Loucy (cell line): ENCODE measurements around the gene FGF7.

Source experiments
- H2AFZ ChIP-seq: fragments of 200-600 bp; sonication (generic); 2 replicates; pipeline ENCODE4 v1.6.0; 2016; ENCODE audit warnings: antibody characterized with exemption, mild to moderate bottlenecking, low read length, moderate library complexity
- H3F3A ChIP-seq: fragments of 200-600 bp; 2 replicates; pipeline ENCODE4 v1.6.0; 2016; ENCODE audit warnings: antibody characterized with exemption, low read depth, mild to moderate bottlenecking
- H3K27me3 ChIP-seq: fragments of 200-600 bp; sonication (generic); 2 replicates; pipeline ENCODE4 v1.6.1; 2014; ENCODE audit warnings: low read length, mild to moderate bottlenecking; ENCODE audit not compliant: insufficient read depth, poor library complexity, severe bottlenecking
- H3K36me3 ChIP-seq: fragments of 200-600 bp; sonication (generic); 2 replicates; pipeline ENCODE4 v1.6.1; 2016; ENCODE audit warnings: low read length; ENCODE audit not compliant: insufficient read depth
- H3K4me1 ChIP-seq: fragments of 200-600 bp; sonication (generic); 2 replicates; pipeline ENCODE4 v1.5.1; 2014; ENCODE audit warnings: low read length, mild to moderate bottlenecking; ENCODE audit not compliant: insufficient read depth, poor library complexity, severe bottlenecking
- H3K4me2 ChIP-seq: fragments of 200-600 bp; sonication (generic); 2 replicates; pipeline ENCODE4 v1.6.0; 2014; ENCODE audit warnings: antibody characterized with exemption, low read length, low read depth, mild to moderate bottlenecking; ENCODE audit not compliant: poor library complexity, severe bottlenecking
- H3K4me3 ChIP-seq: fragments of 200-600 bp; sonication (generic); 2 replicates; pipeline ENCODE4 v1.5.1; 2014; ENCODE audit warnings: low read length, mild to moderate bottlenecking, mixed read lengths; ENCODE audit not compliant: poor library complexity, severe bottlenecking
- H3K79me2 ChIP-seq: fragments of 200-600 bp; sonication (generic); 2 replicates; pipeline ENCODE4 v1.6.1; 2014; ENCODE audit warnings: low read length; ENCODE audit not compliant: insufficient read depth
- H3K9ac ChIP-seq: fragments of 200-600 bp; sonication (generic); 2 replicates; pipeline ENCODE4 v1.6.0; 2014; ENCODE audit warnings: mild to moderate bottlenecking, low read depth, low read length, moderate library complexity; ENCODE audit not compliant: poor library complexity, severe bottlenecking
- H3K9me2 ChIP-seq: fragments of 200-600 bp; sonication (generic); replicated peaks from 2 replicates; pipeline ENCODE4 v1.6.1; 2016; ENCODE audit warnings: low read depth, low read length, mixed read lengths
- H3K9me3 ChIP-seq: fragments of 200-600 bp; sonication (generic); 2 replicates; pipeline ENCODE4 v1.6.1; 2014; ENCODE audit warnings: mild to moderate bottlenecking, antibody characterized with exemption, low read length, low read depth; ENCODE audit not compliant: insufficient read depth
- H4K20me1 ChIP-seq: fragments of 200-600 bp; sonication (generic); 2 replicates; pipeline ENCODE4 v1.6.0; 2014; ENCODE audit warnings: antibody characterized with exemption, low read length, mild to moderate bottlenecking; ENCODE audit not compliant: insufficient read depth, poor library complexity, severe bottlenecking
- EZH2phosphoT487 ChIP-seq: fragments of 200-600 bp; IDR thresholded peaks from 2 replicates; pipeline ENCODE4 v1.6.1; 2018; ENCODE audit warnings: antibody characterized with exemption, mild to moderate bottlenecking, moderate library complexity, borderline replicate concordance
- TF ChIP-seq, protein P1 (sequence below): fragments of 200-600 bp; sonication (generic); conservative IDR thresholded peaks from 2 replicates; pipeline ENCODE4 v1.5.1; 2014; ENCODE audit warnings: mild to moderate bottlenecking, antibody characterized with exemption, low read length

Gene FGF7, protein sequence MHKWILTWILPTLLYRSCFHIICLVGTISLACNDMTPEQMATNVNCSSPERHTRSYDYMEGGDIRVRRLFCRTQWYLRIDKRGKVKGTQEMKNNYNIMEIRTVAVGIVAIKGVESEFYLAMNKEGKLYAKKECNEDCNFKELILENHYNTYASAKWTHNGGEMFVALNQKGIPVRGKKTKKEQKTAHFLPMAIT

DNA sequence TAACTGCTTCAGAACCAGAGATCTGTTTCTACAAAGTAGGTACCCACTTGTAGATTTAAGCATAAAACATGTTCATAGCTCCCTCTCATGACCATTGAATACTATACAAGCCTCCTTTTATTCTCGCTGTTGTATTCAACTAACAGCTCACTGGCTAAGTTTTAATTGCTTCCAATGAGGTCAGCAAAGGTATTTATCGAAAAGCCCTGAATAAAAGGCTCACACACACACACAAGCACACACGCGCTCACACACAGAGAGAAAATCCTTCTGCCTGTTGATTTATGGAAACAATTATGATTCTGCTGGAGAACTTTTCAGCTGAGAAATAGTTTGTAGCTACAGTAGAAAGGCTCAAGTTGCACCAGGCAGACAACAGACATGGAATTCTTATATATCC is at the start of gene FGF7:
FGF7 (plus strand) TSS at position 222 of the 400 bp plus-strand sequence. CDS start 1,056 bp downstream, outside the sequence.
- Histone ChIP-seq H3K9me3 (no peaks in the 10 kb centered on the region), H2AFZ (peak within 1 kb of the TSS; percentile 70; the same call in 1 of the 2 replicates), H3K4me3 (peak within 1 kb of the TSS; percentile 30), H3K79me2 (no peaks in the 10 kb centered on the region), H3K9me2 (no peaks in the 10 kb centered on the region), H3K4me2 (peak within 1 kb of the TSS; percentile 20), H3K9ac (peak within 1 kb of the TSS; percentile 38), H3K36me3 (no peaks in the 10 kb centered on the region), H3F3A (no peaks in the 10 kb centered on the region), H3K27me3 (no peaks in the 10 kb centered on the region), H3K4me1 (peaks cover 6% of the 10 kb centered on the region), H4K20me1 (no peaks in the 10 kb centered on the region)
- TF ChIP-seq, protein P1, sequence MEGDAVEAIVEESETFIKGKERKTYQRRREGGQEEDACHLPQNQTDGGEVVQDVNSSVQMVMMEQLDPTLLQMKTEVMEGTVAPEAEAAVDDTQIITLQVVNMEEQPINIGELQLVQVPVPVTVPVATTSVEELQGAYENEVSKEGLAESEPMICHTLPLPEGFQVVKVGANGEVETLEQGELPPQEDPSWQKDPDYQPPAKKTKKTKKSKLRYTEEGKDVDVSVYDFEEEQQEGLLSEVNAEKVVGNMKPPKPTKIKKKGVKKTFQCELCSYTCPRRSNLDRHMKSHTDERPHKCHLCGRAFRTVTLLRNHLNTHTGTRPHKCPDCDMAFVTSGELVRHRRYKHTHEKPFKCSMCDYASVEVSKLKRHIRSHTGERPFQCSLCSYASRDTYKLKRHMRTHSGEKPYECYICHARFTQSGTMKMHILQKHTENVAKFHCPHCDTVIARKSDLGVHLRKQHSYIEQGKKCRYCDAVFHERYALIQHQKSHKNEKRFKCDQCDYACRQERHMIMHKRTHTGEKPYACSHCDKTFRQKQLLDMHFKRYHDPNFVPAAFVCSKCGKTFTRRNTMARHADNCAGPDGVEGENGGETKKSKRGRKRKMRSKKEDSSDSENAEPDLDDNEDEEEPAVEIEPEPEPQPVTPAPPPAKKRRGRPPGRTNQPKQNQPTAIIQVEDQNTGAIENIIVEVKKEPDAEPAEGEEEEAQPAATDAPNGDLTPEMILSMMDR, result peak; percentile 29; the same call in 1 of the 2 replicates
- no peak for TF ChIP-seq EZH2phosphoT487

DNA sequence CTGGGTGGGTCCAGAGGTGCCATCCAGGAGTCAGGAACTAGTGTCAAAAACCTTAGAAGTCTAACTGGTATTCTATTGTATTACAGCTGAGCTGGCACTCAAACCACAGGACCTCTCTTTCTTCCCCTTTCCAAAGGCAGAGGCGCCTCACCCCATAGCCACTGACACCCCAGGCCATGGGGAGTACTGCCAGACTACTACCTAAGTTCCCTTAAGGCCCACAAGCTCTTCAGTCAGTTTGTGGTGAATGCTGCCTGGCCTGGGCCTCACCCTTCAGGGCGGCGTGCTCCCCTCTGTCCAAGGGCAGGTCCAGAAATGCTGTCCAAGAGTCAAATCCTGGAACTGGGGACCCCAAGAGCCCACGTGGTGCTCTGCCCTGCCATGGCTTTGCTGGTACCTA is 43.0 kb upstream of the FGF7 start:
- H4K20me1 ChIP-seq, result no peaks in the 10 kb centered on the region
- H2AFZ ChIP-seq, result no peak overlapping the region
- H3K9me2 ChIP-seq, result no peaks in the 10 kb centered on the region
- H3K4me1 ChIP-seq, result no peaks in the 10 kb centered on the region
- H3K36me3 ChIP-seq, result no peaks in the 10 kb centered on the region
- no peaks in the 10 kb centered on the region for H3K27me3 ChIP-seq
- H3K9me3 ChIP-seq, result no peaks in the 10 kb centered on the region
- no peaks in the 10 kb centered on the region for H3K79me2 ChIP-seq
- H3K4me2 ChIP-seq, result no peak overlapping the region
- H3F3A ChIP-seq, result no peaks in the 10 kb centered on the region
- no peak overlapping the region for H3K9ac ChIP-seq
- no peak overlapping the region for H3K4me3 ChIP-seq
- TF ChIP-seq EZH2phosphoT487, result no peak
- TF ChIP-seq, protein P1, result no peak

DNA sequence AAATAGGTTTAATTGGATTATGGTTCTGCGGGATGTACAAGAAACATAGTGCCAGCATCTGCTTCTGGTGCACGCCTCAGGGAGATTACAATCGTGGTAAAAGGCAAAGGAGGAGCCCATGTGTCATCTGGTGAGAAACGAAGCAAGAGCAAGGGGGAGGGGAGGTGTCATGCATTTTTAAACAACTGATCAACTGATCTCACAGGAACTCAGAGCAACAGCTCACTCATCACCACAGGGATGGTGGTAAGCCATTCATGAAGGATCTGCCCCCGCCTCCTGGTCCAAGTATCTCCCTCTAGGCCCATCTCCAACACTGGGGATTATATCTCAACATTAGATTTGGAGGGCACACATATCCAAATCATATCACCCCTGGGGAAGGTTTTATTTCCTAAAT is 42.1 kb upstream of the FGF7 start:
- Histone ChIP-seq H3K9me2 (no peaks in the 10 kb centered on the region), H3F3A (no peaks in the 10 kb centered on the region), H3K27me3 (no peaks in the 10 kb centered on the region), H2AFZ (no peak overlapping the region), H3K79me2 (no peaks in the 10 kb centered on the region), H3K4me2 (no peak overlapping the region), H3K9me3 (no peaks in the 10 kb centered on the region), H3K36me3 (no peaks in the 10 kb centered on the region), H4K20me1 (no peaks in the 10 kb centered on the region), H3K4me3 (no peak overlapping the region), H3K4me1 (no peaks in the 10 kb centered on the region), H3K9ac (no peak overlapping the region)
- TF ChIP-seq, protein P1, result no peak
